NB4 (cell line): ENCODE data around the gene NCAM2.

ENCODE experiments used
- CTCF ChIP-seq: IDR thresholded peaks from one replicate; pipeline ENCODE4 v1.5.1; 2012; ENCODE audit warnings: low read depth, low read length
- MYC ChIP-seq: IDR thresholded peaks from 2 replicates; pipeline ENCODE4 v1.6.1; 2011; ENCODE audit warnings: low read depth, low read length
- POLR2A ChIP-seq: IDR thresholded peaks from 2 replicates; pipeline ENCODE4 v1.6.1; 2011; ENCODE audit warnings: mild to moderate bottlenecking; ENCODE audit not compliant: insufficient read length; ENCODE audit errors: extremely low read depth
- TF ChIP-seq, protein P1 (sequence below): IDR thresholded peaks from 2 replicates; pipeline ENCODE4 v1.6.1; 2011; ENCODE audit warnings: low read depth, low read length

DNA sequence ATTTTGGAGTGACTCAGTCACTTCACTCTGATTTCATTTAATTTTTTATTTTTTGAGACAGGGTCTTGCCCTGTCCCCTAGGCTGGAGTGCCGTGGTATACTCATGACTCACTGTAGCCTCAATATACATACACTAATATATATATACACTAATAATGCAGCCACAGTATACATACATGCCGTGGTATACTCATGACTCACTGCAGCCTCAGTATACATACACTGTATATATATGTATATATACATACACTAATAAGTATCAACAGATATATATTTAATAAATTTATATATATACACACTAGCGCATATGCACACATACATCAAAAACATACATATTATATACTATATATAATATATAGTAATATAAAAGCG lies 149.2 kb downstream of the NCAM2 start:
- TF ChIP-seq POLR2A (no peak), CTCF (no peak), MYC (no peak)
- TF ChIP-seq, protein P1, sequence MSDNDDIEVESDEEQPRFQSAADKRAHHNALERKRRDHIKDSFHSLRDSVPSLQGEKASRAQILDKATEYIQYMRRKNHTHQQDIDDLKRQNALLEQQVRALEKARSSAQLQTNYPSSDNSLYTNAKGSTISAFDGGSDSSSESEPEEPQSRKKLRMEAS = no peak
